Body of pancreas (tissue), 4 donors: ENCODE results near the gene NOTCH2. TPM values are rescaled to one million over a fixed set of nuclear protein-coding genes. Genes with fewer than 3 reads are reported as not detected.

Experiments used
- ATAC-seq: fragments of 150-250 bp; one replicate; pipeline ENCODE4 v1.9.1; 2016
- DNase-seq, 4 donors: peaks; one replicate each; pipeline ENCODE4 v3.0.0-alpha.2; 2019
- H3K27ac ChIP-seq, 4 donors: fragments of 200-600 bp; sonication (generic); 1 replicate in 3 of 4; 2 replicates in 1 of 4; pipeline versions ENCODE4 v1.5.1 to v1.6.1; 2016 to 2019; ENCODE audit warnings: mild to moderate bottlenecking in 1 of 4, mixed read lengths in 1 of 4, moderate library complexity in 1 of 4
- H3K27me3 ChIP-seq, 2 donors: fragments of 200-600 bp; sonication (generic); one replicate each; pipeline ENCODE4 v1.6.0; 2016; ENCODE audit warnings: mild to moderate bottlenecking in 1 of 2
- H3K36me3 ChIP-seq, 2 donors: fragments of 200-600 bp; sonication (generic); replicated peaks in 1 of 2; 2 replicates each; pipeline ENCODE4 v1.5.1; 2016; ENCODE audit warnings: low read depth in 2 of 2; ENCODE audit not compliant: insufficient read depth in 1 of 2
- H3K4me1 ChIP-seq: fragments of 200-600 bp; sonication (generic); one replicate; pipeline ENCODE4 v1.6.0; 2016
- H3K4me3 ChIP-seq, 2 donors: fragments of 200-600 bp; sonication (generic); 1 replicate in 1 of 2; 2 replicates in 1 of 2; pipeline ENCODE4 v1.5.1; 2016 to 2019
- H3K9me3 ChIP-seq, 3 donors: fragments of 200-600 bp; sonication (generic); 1 replicate in 2 of 3; 2 replicates in 1 of 3; pipeline ENCODE4 v1.5.1; 2016
- CTCF ChIP-seq, 7 experiments: fragments of 450-650 bp in 4 of 7; fragments of 200-600 bp in 3 of 7; sonication (generic) in 3 of 7; IDR thresholded peaks; one replicate each; pipeline ENCODE4 v1.5.1; 2016 to 2019; ENCODE audit warnings: antibody characterized with exemption in 7 of 7
- POLR2A ChIP-seq, 3 donors: fragments of 450-650 bp; IDR thresholded peaks; one replicate each; pipeline ENCODE4 v1.6.1; 2016; ENCODE audit warnings: antibody characterized with exemption in 3 of 3, mild to moderate bottlenecking in 2 of 3
- WGBS, 2 donors: methylation state at CpG; one replicate each; pipeline ENCODE4 v1.1.5; 2017; 5-methylcytosine and 5-hydroxymethylcytosine counted together
- intact Hi-C: fragments of 100-400 bp; cut with DNase I; formaldehyde crosslinking; loops from one replicate; pipeline ENCODE4 v1.15.1; 2023
- total RNA-seq, 2 donors: library from RNA; depleted of rRNA; stranded (reverse); fragments of >200 nt; gene quantifications; one replicate each; pipeline ENCODE4 v1.1.0, GENCODE V29; 2016

Gene NOTCH2
- total RNA-seq, 2 donors from 2014 or later, result 39.6 to 65.9 TPM

GRCh38 chr1:119937198-119937597 is 132.3 kb downstream of the NOTCH2 start:
- peaks cover 16% of the 10 kb centered on the region for H3K4me1 ChIP-seq
- no peak overlapping the region for H3K27ac ChIP-seq
- DNase-seq (no peak), ATAC-seq (no peak)
- H3K9me3 ChIP-seq, result peaks cover 0 to 4% (median 0%) of the 10 kb centered on the region in 3 donors
- TF ChIP-seq CTCF (IDR thresholded peaks at IDR 0.05), result no peak
- TF ChIP-seq POLR2A (IDR thresholded peaks at IDR 0.05), result no peak
- H3K27me3 ChIP-seq, result no peaks in the 10 kb centered on the region
- intact Hi-C loops, result no loop called here
- no peak overlapping the region for H3K4me3 ChIP-seq
- peaks cover 4 to 11% of the 10 kb centered on the region in 2 donors for H3K36me3 ChIP-seq
- WGBS, 2 donors, result 96% methylated on average over 5 of the region's 5 CpGs

GRCh38 chr1:119935915-119936314 is 133.5 kb downstream of the NOTCH2 start:
- DNase-seq, result no peak
- Histone ChIP-seq H3K4me1 (peaks cover 16% of the 10 kb centered on the region), H3K36me3 (peaks cover 4 to 11% of the 10 kb centered on the region in 2 donors), H3K4me3 (no peak overlapping the region), H3K9me3 (peaks cover 0 to 4% (median 0%) of the 10 kb centered on the region in 3 donors), H3K27ac (peak overlapping the region in 1 of 4 donors; percentile 44), H3K27me3 (no peaks in the 10 kb centered on the region)
- intact Hi-C loops, result no loop called here
- no peak for TF ChIP-seq CTCF (IDR thresholded peaks at IDR 0.05)
- TF ChIP-seq POLR2A (IDR thresholded peaks at IDR 0.05), result no peak
- no peak for ATAC-seq
- 87 to 91% methylated on average over 2 of the region's 2 CpGs for WGBS, 2 donors

- 13 to 28% methylated on average over 1 of the region's 1 CpG for WGBS, 2 donors
- intact Hi-C loops, result no loop called here
- Histone ChIP-seq H3K4me3 (no peak overlapping the region), H3K9me3 (peaks cover 0 to 4% (median 0%) of the 10 kb centered on the region in 3 donors), H3K27ac (peak overlapping the region in 1 of 4 donors; percentile 44), H3K27me3 (no peaks in the 10 kb centered on the region), H3K4me1 (peaks cover 16% of the 10 kb centered on the region), H3K36me3 (peaks cover 4 to 8% of the 10 kb centered on the region in 2 donors)
- TF ChIP-seq CTCF (IDR thresholded peaks at IDR 0.05) (no peak), POLR2A (IDR thresholded peaks at IDR 0.05) (no peak)
- DNase-seq (peak in 3 of 4 donors; percentile 28 to 60 (median 44)), ATAC-seq (peak; percentile 40)
These were observed 134.1 kb downstream of the NOTCH2 start for GRCh38 chr1:119935373-119935772.

- Histone ChIP-seq H3K36me3 (peaks cover 4 to 16% of the 10 kb centered on the region in 2 donors), H3K4me3 (no peak overlapping the region), H3K9me3 (peaks cover 0 to 4% (median 0%) of the 10 kb centered on the region in 3 donors), H3K4me1 (peaks cover 16% of the 10 kb centered on the region), H3K27ac (no peak overlapping the region), H3K27me3 (no peaks in the 10 kb centered on the region)
- DNase-seq (no peak), ATAC-seq (no peak)
- intact Hi-C loops, result no loop called here
- TF ChIP-seq POLR2A (IDR thresholded peaks at IDR 0.05), result no peak
- TF ChIP-seq CTCF (IDR thresholded peaks at IDR 0.05), result no peak
These were observed 136.1 kb downstream of the NOTCH2 start for GRCh38 chr1:119933397-119933796.

GRCh38 chr1:119929643-119930315 is 139.7 kb downstream of the NOTCH2 start:
- Histone ChIP-seq H3K4me1 (no peaks in the 10 kb centered on the region), H3K36me3 (peaks cover 4 to 25% of the 10 kb centered on the region in 2 donors), H3K27ac (no peak overlapping the region), H3K4me3 (no peak overlapping the region), H3K9me3 (peaks cover 0 to 4% (median 0%) of the 10 kb centered on the region in 3 donors), H3K27me3 (no peaks in the 10 kb centered on the region)
- TF ChIP-seq CTCF (IDR thresholded peaks at IDR 0.05) (no peak), POLR2A (IDR thresholded peaks at IDR 0.05) (no peak)
- ATAC-seq (no peak), DNase-seq (no peak)
- WGBS, 2 donors, result 97 to 100% methylated on average over 1 of the region's 1 CpG
- intact Hi-C loops, result no loop called here
